Activated T-cell treated with anti-CD3 and anti-CD28 coated beads, Interleukin-2, amount 50 U/mL, for 4 hours (primary cell): Measurements from ENCODE around the gene BBS12. TPM values are rescaled to one million over a fixed set of nuclear protein-coding genes. Genes with fewer than 3 reads are reported as not detected.

ENCODE experiments used
- ATAC-seq, 2 donors: fragments of 200-7000 bp; cut with Tn5 transposase; one replicate each; pipeline ENCODE4 v1.10.0; 2021
- DNase-seq: peaks from one replicate; pipeline ENCODE4 v3.0.0-alpha.2; 2020
- H3K27me3 Mint-ChIP-seq: one replicate; pipeline ENCODE4 v1.8.0; 2021; ENCODE audit warnings: low read depth, mixed read lengths
- H3K36me3 Mint-ChIP-seq: one replicate; pipeline ENCODE4 v1.8.0; 2022; ENCODE audit warnings: mixed read lengths; ENCODE audit not compliant: insufficient read depth
- H3K4me1 Mint-ChIP-seq: one replicate; pipeline ENCODE4 v1.8.0; 2021; ENCODE audit warnings: low read depth, mixed read lengths
- H3K4me3 Mint-ChIP-seq: one replicate; pipeline ENCODE4 v1.8.0; 2021; ENCODE audit warnings: mild to moderate bottlenecking, moderate library complexity, mixed read lengths
- H3K9me3 Mint-ChIP-seq: one replicate; pipeline ENCODE4 v1.8.0; 2021; ENCODE audit warnings: mixed read lengths
- total RNA-seq, 3 donors: library from RNA; stranded (reverse); gene quantifications; one replicate each; pipeline ENCODE4 v1.2.1, GENCODE V29; 2021

Gene BBS12
- total RNA-seq, 3 donors from 2014 or later: 1.2 to 1.3 (median 1.2) TPM

DNA sequence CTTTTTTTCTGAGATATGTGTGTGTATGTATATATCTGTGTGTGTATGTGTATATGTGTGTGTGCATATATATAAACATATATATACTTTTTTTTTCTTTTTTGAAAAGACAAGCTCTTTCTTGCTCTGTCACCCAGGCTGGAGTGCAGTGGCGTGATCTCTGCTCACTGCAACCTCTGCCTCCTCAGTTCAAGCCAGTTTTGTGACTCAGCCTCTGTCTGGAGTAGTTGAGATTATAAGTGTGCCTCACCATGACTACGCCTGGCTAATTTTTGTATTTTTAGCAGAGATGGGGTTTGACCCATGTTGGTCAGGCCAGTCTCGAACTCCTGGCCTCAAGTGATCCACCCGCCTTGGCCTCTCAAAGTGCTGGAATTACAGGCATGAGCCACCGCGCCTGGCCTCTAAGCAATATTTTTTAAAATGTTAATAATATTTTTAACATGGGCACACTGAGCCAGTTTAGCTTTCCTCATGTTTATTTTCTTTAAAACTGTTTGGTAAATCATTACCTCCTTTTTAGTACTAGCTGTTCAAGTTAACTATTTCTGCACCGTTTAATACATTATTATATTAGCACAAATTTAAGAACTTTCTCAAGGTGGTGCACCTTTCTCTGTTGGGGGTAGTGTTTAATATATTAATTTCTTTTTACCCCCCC is 33.3 kb downstream of the BBS12 start:
- H3K4me1 Mint-ChIP-seq: peaks cover 23% of the 10 kb centered on the region
- no peak for DNase-seq
- no peaks in the 10 kb centered on the region for H3K27me3 Mint-ChIP-seq
- H3K36me3 Mint-ChIP-seq: no peaks in the 10 kb centered on the region
- no peak overlapping the region for H3K4me3 Mint-ChIP-seq
- no peaks in the 10 kb centered on the region for H3K9me3 Mint-ChIP-seq
- no peak for ATAC-seq

DNA sequence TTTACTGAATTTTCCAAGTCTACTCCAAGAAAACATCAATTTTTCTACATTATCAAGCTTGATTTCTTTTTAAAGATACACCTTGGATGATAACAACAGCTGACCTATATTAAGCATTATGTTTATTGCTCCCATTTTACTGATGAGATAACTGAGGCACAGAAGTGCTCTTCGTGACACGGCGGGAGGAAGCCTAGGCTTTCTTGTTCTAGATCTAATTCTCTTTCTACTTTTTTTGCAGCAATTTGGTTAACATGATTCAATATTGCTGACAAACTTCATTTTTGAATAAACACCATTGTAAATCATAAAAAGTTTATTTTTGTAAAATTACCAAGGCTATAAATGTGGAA is 33.8 kb downstream of the BBS12 start:
- no peaks in the 10 kb centered on the region for H3K36me3 Mint-ChIP-seq
- no peak for DNase-seq
- no peak for ATAC-seq
- no peaks in the 10 kb centered on the region for H3K27me3 Mint-ChIP-seq
- no peak overlapping the region for H3K4me3 Mint-ChIP-seq
- H3K9me3 Mint-ChIP-seq: no peaks in the 10 kb centered on the region
- peaks cover 22% of the 10 kb centered on the region for H3K4me1 Mint-ChIP-seq

DNA sequence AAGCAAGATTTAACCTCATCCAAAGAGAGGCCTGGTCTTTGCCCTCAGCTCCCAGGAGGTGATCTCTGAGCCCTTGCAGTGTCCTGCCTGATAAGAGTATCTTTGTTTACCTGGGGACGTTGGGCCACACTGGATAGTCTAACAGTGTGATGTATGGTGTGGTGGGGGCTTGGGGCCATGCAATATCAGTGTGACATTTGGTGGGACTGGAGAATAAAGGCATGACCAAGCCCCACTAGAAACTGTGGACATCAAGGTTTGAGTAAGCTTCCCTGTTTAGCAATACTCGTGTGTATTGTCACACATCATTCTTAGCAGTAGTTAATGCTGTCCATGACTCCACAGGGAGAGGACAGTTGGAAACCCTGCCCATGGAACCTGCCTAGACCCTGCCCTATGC is 34.4 kb downstream of the BBS12 start:
- Mint-ChIP-seq H3K4me1 (peaks cover 22% of the 10 kb centered on the region), H3K9me3 (no peaks in the 10 kb centered on the region), H3K36me3 (no peaks in the 10 kb centered on the region), H3K27me3 (no peaks in the 10 kb centered on the region), H3K4me3 (no peak overlapping the region)
- ATAC-seq: no peak
- DNase-seq: no peak

DNA sequence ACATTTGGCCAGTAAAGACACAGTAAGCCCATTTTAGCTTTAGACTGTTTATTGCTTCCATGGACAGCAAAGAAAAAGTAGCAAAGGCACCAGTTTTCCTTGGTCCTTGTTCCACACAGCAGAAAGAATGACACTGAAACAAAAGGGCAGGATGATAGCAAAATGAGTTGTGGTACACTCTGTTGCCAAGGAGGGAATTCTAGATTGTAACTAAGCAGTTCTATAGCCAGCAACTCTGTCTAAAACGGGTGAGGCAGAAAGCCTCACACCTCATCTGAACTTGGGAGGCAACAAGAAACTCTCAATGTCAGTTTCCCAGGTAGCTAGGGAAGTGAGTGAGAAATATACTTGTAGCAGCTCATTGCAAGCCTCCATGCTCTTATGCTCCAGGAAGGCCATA is 39.2 kb downstream of the BBS12 start:
- DNase-seq: no peak
- Mint-ChIP-seq H3K27me3 (no peaks in the 10 kb centered on the region), H3K4me3 (no peak overlapping the region), H3K36me3 (no peaks in the 10 kb centered on the region), H3K9me3 (no peaks in the 10 kb centered on the region), H3K4me1 (no peaks in the 10 kb centered on the region)
- no peak for ATAC-seq

DNA sequence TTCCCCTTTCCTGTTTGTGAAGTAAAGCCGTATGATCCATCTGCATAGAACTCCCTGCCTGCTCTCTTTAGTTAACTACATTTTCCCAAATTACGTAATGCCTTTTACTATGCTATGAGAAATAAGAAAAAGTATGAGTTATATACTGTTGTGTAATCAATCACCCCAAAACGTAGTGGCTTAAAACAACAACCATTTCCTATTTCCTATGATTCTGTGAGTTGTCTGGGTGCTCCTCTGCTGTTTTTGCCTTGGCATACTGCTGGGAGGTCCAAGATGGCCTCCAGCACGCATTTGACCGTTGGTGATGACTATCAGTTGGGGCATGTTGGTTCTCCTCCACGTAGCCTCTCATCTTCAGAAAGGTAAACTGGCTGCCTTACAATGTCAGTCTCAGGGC is 39.8 kb downstream of the BBS12 start:
- H3K4me3 Mint-ChIP-seq: no peak overlapping the region
- no peaks in the 10 kb centered on the region for H3K36me3 Mint-ChIP-seq

DNA sequence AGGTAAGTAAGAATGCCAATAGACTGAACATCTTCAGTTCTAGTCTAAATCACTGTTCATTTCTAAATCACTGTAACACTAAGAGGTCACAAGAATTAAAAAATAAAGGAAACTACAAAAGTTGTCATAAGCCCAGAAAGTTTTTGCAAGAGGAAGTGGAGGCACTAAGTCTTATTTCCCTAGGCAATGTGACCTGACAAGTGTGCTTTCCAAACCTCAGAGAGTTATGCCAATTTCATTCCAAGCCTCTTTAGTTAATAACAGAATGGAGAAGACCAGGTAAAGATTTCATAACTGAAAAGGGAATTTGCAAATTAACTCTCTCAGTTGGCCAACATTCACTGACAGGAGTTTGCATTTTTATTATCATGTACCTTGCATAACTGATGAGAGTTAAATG is 40.5 kb downstream of the BBS12 start:
- ATAC-seq (no peak), DNase-seq (no peak)
- Mint-ChIP-seq H3K36me3 (no peaks in the 10 kb centered on the region), H3K9me3 (no peaks in the 10 kb centered on the region), H3K4me1 (no peaks in the 10 kb centered on the region), H3K4me3 (no peak overlapping the region), H3K27me3 (no peaks in the 10 kb centered on the region)

More for the DNA sequence above, 39.8 kb downstream of the BBS12 start:
- no peaks in the 10 kb centered on the region for H3K27me3 Mint-ChIP-seq
- no peak for ATAC-seq
- DNase-seq: no peak
- no peaks in the 10 kb centered on the region for H3K4me1 Mint-ChIP-seq
- H3K9me3 Mint-ChIP-seq: no peaks in the 10 kb centered on the region

DNA sequence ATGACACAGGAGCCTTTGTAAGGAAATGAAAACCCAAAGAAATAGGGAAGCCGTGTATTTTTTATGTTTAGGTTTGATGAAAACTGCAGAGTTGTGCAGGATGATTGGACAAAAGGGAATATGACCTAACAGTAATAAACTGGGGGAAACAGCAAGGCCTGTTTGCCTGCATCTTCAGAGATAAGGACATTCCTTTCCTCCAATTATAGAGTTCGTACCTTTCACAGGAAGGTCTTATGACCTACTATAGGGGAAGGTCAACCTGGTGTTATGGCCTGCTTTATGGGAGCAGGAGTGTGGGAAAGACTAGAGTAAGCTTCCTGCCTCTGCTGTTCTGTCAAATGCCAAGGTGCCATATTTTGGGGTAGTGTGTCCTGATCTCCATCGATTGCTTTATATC is 42.5 kb downstream of the BBS12 start:
- DNase-seq: no peak
- no peak for ATAC-seq
- H3K4me1 Mint-ChIP-seq: no peaks in the 10 kb centered on the region
- H3K4me3 Mint-ChIP-seq: no peak overlapping the region
- H3K9me3 Mint-ChIP-seq: no peaks in the 10 kb centered on the region
- no peaks in the 10 kb centered on the region for H3K36me3 Mint-ChIP-seq
- H3K27me3 Mint-ChIP-seq: no peaks in the 10 kb centered on the region

DNA sequence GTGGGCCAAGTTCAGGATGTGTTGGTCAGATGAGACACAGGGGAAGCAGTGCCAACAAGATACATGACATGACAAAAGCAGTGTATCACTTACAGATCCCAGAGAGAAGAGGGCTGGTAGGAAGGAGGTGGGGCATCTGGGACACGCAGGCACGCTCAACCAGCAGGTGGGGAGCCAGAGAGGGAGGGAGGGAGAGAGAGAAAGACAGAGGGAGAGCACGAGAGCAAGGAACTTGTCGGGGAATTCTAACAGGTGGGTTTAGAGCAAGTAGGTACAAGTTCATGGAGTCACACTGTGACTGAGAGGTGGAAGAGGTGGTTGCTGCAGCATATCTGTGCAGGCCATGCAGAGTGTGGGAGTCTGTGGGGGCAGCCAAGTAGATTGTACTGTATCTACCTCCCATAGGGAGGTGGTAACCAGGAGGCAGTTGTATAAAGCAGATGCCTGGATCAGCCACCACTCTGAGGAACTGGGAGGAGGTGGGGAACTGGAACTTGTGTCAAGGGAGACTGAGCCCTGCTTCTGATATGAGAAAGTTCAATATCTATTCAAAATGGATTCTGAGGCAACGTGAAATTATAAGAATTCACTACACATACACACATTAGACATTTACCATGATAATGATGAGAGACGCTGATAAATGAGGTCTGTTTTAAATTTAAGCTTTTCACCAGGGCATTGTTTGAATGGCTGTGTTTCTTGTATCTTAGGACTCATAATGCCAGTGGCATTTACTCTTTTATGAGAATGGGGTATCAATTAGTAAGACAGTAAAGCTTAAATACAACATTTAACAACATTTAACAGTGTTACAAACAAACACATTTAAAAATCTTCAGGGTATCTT is 43.7 kb downstream of the BBS12 start:
- DNase-seq (no peak), ATAC-seq (no peak)
- H3K36me3 Mint-ChIP-seq: no peaks in the 10 kb centered on the region
- no peaks in the 10 kb centered on the region for H3K4me1 Mint-ChIP-seq
- H3K4me3 Mint-ChIP-seq: no peak overlapping the region
- H3K27me3 Mint-ChIP-seq: peaks cover 7% of the 10 kb centered on the region
- no peaks in the 10 kb centered on the region for H3K9me3 Mint-ChIP-seq

DNA sequence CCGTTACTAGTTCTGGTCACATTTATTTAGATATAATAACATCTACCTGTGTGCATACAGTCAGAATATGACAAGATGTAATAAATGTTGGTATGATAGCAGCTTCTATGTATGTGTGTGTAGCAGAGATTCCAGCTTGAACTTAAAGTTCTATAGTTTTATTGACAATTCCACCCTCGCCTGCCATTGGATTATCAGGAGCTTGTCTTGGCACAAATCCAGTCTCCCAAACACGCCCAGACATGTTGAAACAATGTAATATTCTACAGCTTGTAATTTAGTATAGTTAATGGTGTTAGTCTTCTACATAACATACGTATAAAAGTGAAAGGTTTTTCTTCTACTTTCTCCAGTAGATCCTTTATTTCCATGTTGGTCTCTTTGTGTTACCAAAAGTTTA is 44.4 kb downstream of the BBS12 start:
- H3K4me3 Mint-ChIP-seq: no peak overlapping the region
- no peaks in the 10 kb centered on the region for H3K9me3 Mint-ChIP-seq
- no peaks in the 10 kb centered on the region for H3K36me3 Mint-ChIP-seq
- H3K4me1 Mint-ChIP-seq: no peaks in the 10 kb centered on the region
- no peak for ATAC-seq
- H3K27me3 Mint-ChIP-seq: peaks cover 13% of the 10 kb centered on the region
- no peak for DNase-seq

DNA sequence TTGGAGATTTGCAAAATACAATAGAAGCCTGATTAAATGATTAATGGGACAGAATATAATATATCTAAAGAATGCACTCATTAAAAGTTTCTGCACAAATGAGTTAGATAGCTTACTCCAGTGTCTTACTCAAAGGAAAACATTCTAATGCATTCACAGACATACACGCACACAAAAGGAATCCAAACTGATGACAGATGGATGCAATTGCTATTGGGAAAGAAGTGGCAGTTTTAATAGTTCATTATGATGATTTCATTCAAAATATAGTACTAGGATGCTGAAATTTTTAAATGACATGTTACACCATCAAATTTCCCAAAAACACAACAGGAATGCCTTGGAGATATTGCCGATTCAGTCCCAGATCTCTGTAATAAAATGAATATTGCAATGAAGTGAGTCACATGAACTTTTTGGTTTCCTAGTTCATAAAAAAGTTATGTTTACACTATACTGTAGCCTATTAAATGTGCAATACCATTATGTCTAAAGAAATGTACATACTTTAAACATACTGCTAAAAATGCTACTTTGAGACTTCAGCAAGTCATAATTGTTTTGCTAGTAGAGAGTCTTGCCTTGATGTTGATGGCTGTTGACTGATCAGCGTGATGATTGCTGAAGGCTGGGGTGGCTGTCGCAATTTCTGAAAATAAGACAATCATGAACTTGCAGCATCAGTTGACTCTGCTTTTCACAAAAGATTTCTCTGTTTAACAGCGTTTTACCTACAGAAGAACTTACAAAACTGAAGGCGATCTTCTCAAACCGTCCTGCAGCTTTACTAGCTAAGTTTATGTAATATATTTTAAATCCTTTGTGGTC is 45.6 kb downstream of the BBS12 start:
- Mint-ChIP-seq H3K27me3 (peaks cover 14% of the 10 kb centered on the region), H3K4me1 (no peaks in the 10 kb centered on the region), H3K36me3 (no peaks in the 10 kb centered on the region), H3K9me3 (no peaks in the 10 kb centered on the region), H3K4me3 (no peak overlapping the region)
- DNase-seq (no peak), ATAC-seq (no peak)

DNA sequence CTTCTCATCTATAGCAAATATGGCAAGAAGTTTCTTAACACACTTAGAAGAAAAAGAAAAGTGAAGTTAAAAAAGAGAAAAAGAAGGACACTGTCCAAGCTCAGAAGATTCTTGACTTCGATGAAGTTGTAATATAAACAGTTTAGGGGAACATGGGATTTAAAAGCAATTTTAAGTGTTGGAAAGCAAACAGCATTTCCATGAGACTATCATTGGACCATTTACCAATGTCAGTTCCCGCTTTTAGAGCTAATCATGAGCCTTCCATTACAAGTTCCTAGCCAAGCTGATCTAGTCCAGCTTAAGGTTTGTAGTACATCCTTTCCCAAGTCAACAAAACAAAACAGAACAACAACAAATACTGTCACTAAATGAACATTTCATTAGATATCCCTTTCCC is 49.0 kb downstream of the BBS12 start:
- DNase-seq (no peak), ATAC-seq (no peak)
- no peak overlapping the region for H3K4me3 Mint-ChIP-seq
- H3K27me3 Mint-ChIP-seq: peaks cover 14% of the 10 kb centered on the region
- peaks cover 13% of the 10 kb centered on the region for H3K4me1 Mint-ChIP-seq
- H3K9me3 Mint-ChIP-seq: no peaks in the 10 kb centered on the region
- no peaks in the 10 kb centered on the region for H3K36me3 Mint-ChIP-seq

DNA sequence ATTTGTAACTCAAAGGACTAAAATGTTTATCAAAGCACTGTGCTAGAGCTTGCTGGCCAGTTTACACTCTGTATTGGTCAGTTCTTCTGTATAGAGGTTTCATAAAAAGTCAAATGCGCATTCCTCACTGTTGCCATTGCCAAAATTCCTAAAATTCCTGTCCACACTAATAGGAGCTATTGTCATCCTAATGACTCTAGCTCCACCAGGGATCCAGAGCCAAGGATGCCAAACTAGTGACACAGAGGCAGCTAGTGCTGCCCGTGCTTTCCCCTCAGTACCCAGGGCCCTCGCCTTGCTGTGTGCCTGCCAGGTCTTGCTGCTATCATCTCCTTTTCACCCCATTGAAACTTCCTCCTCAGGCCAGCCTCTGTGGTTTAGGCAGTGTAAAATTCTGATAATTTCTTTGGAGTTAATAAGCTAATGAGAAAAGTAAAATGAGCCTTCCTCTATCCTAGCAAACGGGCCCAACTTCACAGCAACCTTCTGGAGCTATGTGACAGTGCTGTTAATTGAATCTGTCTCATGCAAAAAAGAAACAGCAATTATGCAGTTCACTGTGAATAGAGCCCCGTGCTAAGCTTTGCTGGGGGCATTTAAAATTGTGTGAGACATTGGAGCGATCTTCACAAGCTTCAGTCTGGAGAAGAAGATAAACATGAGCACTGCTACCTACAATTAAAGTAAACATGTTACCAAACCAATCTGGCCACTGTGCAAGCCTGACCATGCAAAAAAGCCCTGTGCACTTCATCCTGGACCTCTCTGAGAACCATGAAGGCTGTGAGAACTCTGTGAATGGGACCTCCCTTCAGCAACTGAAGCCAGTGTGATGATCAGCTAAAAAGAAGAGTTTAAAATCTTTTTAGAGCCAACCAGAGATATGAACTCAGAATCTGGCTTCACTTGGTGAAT is 51.1 kb downstream of the BBS12 start:
- Mint-ChIP-seq H3K4me1 (peaks cover 13% of the 10 kb centered on the region), H3K4me3 (no peak overlapping the region), H3K9me3 (no peaks in the 10 kb centered on the region), H3K27me3 (peaks cover 14% of the 10 kb centered on the region), H3K36me3 (no peaks in the 10 kb centered on the region)
- no peak for ATAC-seq
- no peak for DNase-seq

DNA sequence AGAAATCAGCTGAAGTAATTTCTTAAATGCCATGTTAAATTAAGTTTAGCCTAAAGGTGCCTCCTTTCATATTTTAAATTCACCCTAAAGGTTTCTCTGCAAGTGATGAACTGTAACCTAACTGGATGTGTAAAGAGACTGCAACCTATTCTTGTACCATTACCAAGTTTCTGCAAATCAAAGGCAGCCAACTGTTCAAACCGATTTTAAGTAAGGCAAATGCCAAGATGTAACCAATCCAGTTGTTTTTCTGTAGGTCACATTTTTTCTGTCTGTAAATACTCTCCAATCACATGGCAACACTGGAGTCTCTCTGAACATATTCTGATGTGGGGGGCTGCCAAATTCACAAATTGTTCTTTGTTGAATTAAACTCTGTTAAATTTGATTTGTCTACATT is 51.8 kb downstream of the BBS12 start:
- DNase-seq: no peak
- Mint-ChIP-seq H3K4me3 (no peak overlapping the region), H3K4me1 (peaks cover 13% of the 10 kb centered on the region), H3K27me3 (peaks cover 14% of the 10 kb centered on the region), H3K9me3 (no peaks in the 10 kb centered on the region), H3K36me3 (no peaks in the 10 kb centered on the region)
- no peak for ATAC-seq

DNA sequence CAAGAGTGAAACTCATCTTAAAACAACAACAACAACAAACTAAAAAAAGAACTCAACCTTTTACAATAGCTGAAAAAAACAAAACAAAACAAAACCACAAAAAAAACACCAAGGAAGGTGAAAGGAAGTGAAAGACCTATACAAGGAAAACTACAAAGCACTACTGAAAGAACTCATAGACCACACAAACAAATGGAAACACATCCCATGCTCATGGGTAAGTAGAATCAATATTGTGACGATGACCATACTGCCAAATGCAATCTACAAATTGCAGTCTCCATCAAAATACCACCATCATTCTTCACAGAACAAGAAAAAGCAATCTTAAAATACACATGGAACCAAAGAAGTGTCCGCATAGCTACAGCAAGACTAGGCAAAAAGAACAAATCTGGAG is 52.6 kb downstream of the BBS12 start:
- H3K27me3 Mint-ChIP-seq: peaks cover 14% of the 10 kb centered on the region
- peaks cover 13% of the 10 kb centered on the region for H3K4me1 Mint-ChIP-seq
- no peak for DNase-seq
- no peak for ATAC-seq
- no peaks in the 10 kb centered on the region for H3K36me3 Mint-ChIP-seq
- no peaks in the 10 kb centered on the region for H3K9me3 Mint-ChIP-seq
- no peak overlapping the region for H3K4me3 Mint-ChIP-seq
